ENCODE data around the gene MRPS24. TPM values are rescaled to one million over a fixed set of nuclear protein-coding genes. Genes with fewer than 3 reads are reported as not detected.
"Not testable (repeated sequence)": the region's sequence is repeated elsewhere in the genome, so short reads cannot be mapped to it uniquely, and the experiment has no call there.

MRPS24 gene
- total and polyA plus RNA-seq, 9 donors, result 73.0 to 124 (median 96.3) TPM

GRCh38 chr7:43844257-43844656 is 25.1 kb downstream of the MRPS24 start:
- Histone ChIP-seq H3K4me3 (no peak overlapping the region), H3K27me3 (no peaks in the 10 kb centered on the region), H3K4me1 (ENCODE audit: insufficient read depth) (no peaks in the 10 kb centered on the region), H3K36me3 (no peaks in the 10 kb centered on the region), H3K27ac (no peak overlapping the region), H3K9me3 (no peaks in the 10 kb centered on the region)
- TF ChIP-seq EP300 (IDR thresholded peaks at IDR 0.05) (no peak), POLR2A (IDR thresholded peaks at IDR 0.05) (no peak), CTCF (IDR thresholded peaks at IDR 0.05) (no peak)
- 93 to 96% (median 94%) methylated on average over 2 of the region's 2 CpGs for WGBS, 3 donors
- intact Hi-C loops (cut with DNase I), result loop anchor here in 1 of 4 donors (5.0 kb wide), 1 partner anchor 262 kb away; the partner anchor contains the start of gene STK17A
- no peak for DNase-seq

- Histone ChIP-seq H3K27me3 (no peaks in the 10 kb centered on the region), H3K4me3 (no peak overlapping the region), H3K4me1 (ENCODE audit: insufficient read depth) (no peaks in the 10 kb centered on the region), H3K9me3 (no peaks in the 10 kb centered on the region), H3K36me3 (no peaks in the 10 kb centered on the region), H3K27ac (no peak overlapping the region)
- intact Hi-C loops (cut with DNase I), result loop anchor here in 1 of 4 donors (5.0 kb wide), 1 partner anchor 261 kb away; the partner anchor contains the start of gene STK17A
- 90 to 95% (median 91%) methylated on average over 4 of the region's 4 CpGs for WGBS, 3 donors
- no peak for DNase-seq
- TF ChIP-seq EP300 (IDR thresholded peaks at IDR 0.05), result no peak
- TF ChIP-seq POLR2A (IDR thresholded peaks at IDR 0.05), result no peak
- TF ChIP-seq CTCF (IDR thresholded peaks at IDR 0.05), result no peak
These were observed 26.0 kb downstream of the MRPS24 start for GRCh38 chr7:43843296-43843695.

- TF ChIP-seq POLR2A (IDR thresholded peaks at IDR 0.05) (no peak), EP300 (IDR thresholded peaks at IDR 0.05) (no peak), CTCF (IDR thresholded peaks at IDR 0.05) (no peak)
- no peaks in the 10 kb centered on the region for H3K27me3 ChIP-seq
- 75 to 82% (median 78%) methylated on average over 9 of the region's 9 CpGs for WGBS, 3 donors
- H3K27ac ChIP-seq, result peak overlapping the region in 1 of 2 donors; percentile 56
- intact Hi-C loops (cut with DNase I), result loop anchor here in 2 of 4 donors (2.0 to 5.0 kb wide), 3 partner anchors 111 to 256 kb away; partner anchors contain the start of genes STK17A (in 2 of the 2) and COA1 (in 1 of the 2)
- DNase-seq, result no peak
- H3K4me1 ChIP-seq (ENCODE audit: insufficient read depth), result no peaks in the 10 kb centered on the region
- H3K9me3 ChIP-seq, result no peaks in the 10 kb centered on the region
- no peak overlapping the region for H3K4me3 ChIP-seq
- no peaks in the 10 kb centered on the region for H3K36me3 ChIP-seq
These were observed 31.1 kb downstream of the MRPS24 start for GRCh38 chr7:43838201-43838658.

- H3K4me1 ChIP-seq (ENCODE audit: insufficient read depth), result no peaks in the 10 kb centered on the region
- H3K4me3 ChIP-seq, result no peak overlapping the region
- no peaks in the 10 kb centered on the region for H3K27me3 ChIP-seq
- no peak overlapping the region for H3K27ac ChIP-seq
- no peak for TF ChIP-seq EP300 (IDR thresholded peaks at IDR 0.05)
- intact Hi-C loops (cut with DNase I), result loop anchor here in 2 of 4 donors (5.0 kb wide), 2 partner anchors 107 to 252 kb away; partner anchors contain the start of genes COA1 (in 1 of the 2) and STK17A (in 1 of the 2)
- H3K36me3 ChIP-seq, result no peaks in the 10 kb centered on the region
- H3K9me3 ChIP-seq, result peaks cover 0 to 3% of the 10 kb centered on the region in 2 donors
- DNase-seq, result no peak
- 66 to 76% (median 67%) methylated on average over 8 of the region's 8 CpGs for WGBS, 3 donors
These were observed 34.7 kb downstream of the MRPS24 start for GRCh38 chr7:43834463-43835251.

- H3K36me3 ChIP-seq; H3K4me1 ChIP-seq (ENCODE audit: insufficient read depth); DNase-seq; intact Hi-C loops (cut with DNase I); H3K4me3 ChIP-seq; H3K9me3 ChIP-seq; H3K27me3 ChIP-seq; H3K27ac ChIP-seq: not testable (repeated sequence)
These were observed 38.4 kb downstream of the MRPS24 start for GRCh38 chr7:43830917-43831316.

Data from ovary (tissue), 9 donors.